Smooth muscle cell of the brain vasculature (primary cell): Measurements from ENCODE around the gene FXR1.
"Not testable (repeated sequence)": the region's sequence is repeated elsewhere in the genome, so short reads cannot be mapped to it uniquely, and the experiment has no call there.

Source experiments
- DNase-seq: peaks from one replicate; pipeline ENCODE4 v3.0.0-alpha.2; 2012; ENCODE audit warnings: low read depth, low spot score

The FXR1 gene

GRCh38 chr3:180912304-180913296 is at the start of gene FXR1:
Gene FXR1 (plus strand): TSS chr3:180912670. CDS start chr3:180912686, 16 bp downstream.
- DNase-seq: peak; percentile 54

- DNase-seq: no peak
Observed at GRCh38 chr3:180870008-180870699, 42.3 kb upstream of the FXR1 start.

GRCh38 chr3:180871901-180872300 is 40.6 kb upstream of the FXR1 start:
- DNase-seq: no peak

GRCh38 chr3:180872430-180872829 is 40.0 kb upstream of the FXR1 start:
- not testable (repeated sequence) for DNase-seq

GRCh38 chr3:180875124-180875698 is 37.3 kb upstream of the FXR1 start:
- no peak for DNase-seq

GRCh38 chr3:180881065-180881801 is 31.2 kb upstream of the FXR1 start:
- DNase-seq: no peak

- DNase-seq: no peak
Observed at GRCh38 chr3:180882115-180882514, 30.4 kb upstream of the FXR1 start.

- no peak for DNase-seq
Observed at GRCh38 chr3:180888992-180889560, 23.4 kb upstream of the FXR1 start.

GRCh38 chr3:180898572-180898971 is 13.9 kb upstream of the FXR1 start:
- no peak for DNase-seq

- no peak for DNase-seq
Observed at GRCh38 chr3:180909369-180910127, 2.9 kb upstream of the FXR1 start.

GRCh38 chr3:180910823-180911222 is 1.6 kb upstream of the FXR1 start:
- no peak for DNase-seq

GRCh38 chr3:180911876-180912303 is 580 bp upstream of the FXR1 start:
- DNase-seq: no peak

GRCh38 chr3:180913581-180914404 is 1.3 kb downstream of the FXR1 start:
- no peak for DNase-seq

- DNase-seq: no peak
Observed at GRCh38 chr3:180918542-180918941, 6.1 kb downstream of the FXR1 start.

GRCh38 chr3:180922242-180922641 is 9.8 kb downstream of the FXR1 start:
- no peak for DNase-seq

GRCh38 chr3:180923561-180923960 is 11.1 kb downstream of the FXR1 start:
- DNase-seq: no peak

GRCh38 chr3:180926526-180926925 is 14.1 kb downstream of the FXR1 start:
- DNase-seq: no peak

GRCh38 chr3:180929376-180929775 is 16.9 kb downstream of the FXR1 start:
- DNase-seq: no peak

- no peak for DNase-seq
Observed at GRCh38 chr3:180930526-180930925, 18.1 kb downstream of the FXR1 start.

- no peak for DNase-seq
Observed at GRCh38 chr3:180932819-180933218, 20.3 kb downstream of the FXR1 start.
